Measurements from ENCODE around the gene NRCAM.
A peak's percentile ranks its signal among the peaks of the same experiment; 100 is the strongest.

Gene NRCAM

DNA sequence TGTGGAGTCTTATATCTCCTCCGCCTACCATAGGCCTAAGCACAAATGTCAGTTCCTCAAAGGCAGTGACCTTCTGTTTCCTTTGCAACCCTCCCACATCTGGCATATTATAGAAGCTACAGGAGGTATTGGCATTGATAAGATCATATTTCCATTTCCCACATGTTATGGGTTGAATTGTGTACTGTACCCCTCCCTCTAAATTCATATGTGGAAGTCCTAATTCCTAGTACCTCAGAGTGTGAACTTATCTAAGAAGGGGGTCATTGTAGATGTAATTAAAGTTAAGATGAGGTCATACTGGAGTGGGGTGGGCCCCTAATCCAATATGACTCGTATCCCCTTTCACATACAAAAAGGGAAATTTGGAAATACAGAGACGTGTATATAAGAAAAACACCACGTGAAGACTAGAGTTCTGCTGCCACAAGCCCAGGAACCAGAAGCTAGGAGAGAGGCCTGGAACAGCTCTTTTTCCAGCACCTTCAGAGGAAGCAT is 320.0 kb downstream of the NRCAM start:
- DNase-seq = peak; percentile 97
- in situ Hi-C loops (cut with MboI; ENCODE audit: low pct_unique_long_range_greater_than_20kb, low sequenced_read_pairs) = no loop called here

DNA sequence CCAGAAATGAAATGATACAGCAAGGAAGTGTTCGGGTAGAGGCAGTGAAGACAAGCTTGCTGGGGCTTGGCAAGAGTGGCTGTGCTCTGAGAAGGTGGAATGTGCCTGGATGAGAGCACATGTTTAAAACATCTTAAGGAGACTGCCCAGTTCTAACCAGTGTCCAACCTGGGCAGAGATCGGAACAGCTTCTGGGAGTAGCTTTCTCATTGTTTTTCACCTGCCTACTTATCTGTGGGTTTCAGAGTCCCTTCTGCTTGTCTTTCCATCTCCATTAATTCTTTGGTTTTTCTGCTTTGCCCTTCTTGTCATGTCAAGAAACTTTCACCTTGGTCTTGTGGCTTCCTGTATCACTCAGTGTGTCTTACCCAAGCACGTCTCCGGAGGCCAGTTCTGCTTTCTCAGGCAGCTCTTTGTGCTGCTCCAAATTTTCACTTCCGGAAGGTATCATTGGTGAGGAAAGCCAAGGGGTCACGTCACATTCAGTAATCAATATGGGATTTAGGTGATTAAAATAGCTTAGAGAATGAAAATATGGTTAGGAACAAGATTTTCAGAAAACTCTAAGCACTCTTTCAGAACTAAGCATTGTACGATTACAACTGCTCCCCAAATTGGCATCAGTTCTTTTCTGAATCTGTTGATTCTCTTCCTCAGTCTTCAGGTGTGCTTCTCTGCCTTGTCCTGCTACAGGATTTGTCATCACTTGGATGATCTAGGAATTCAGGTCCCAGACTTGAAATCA is 320.6 kb downstream of the NRCAM start:
- peak; percentile 95 for DNase-seq
- in situ Hi-C loops (cut with MboI; ENCODE audit: low pct_unique_long_range_greater_than_20kb, low sequenced_read_pairs) = no loop called here

- in situ Hi-C loops (cut with MboI; ENCODE audit: low pct_unique_long_range_greater_than_20kb, low sequenced_read_pairs) = no loop called here
- no peak for DNase-seq
These were observed 321.8 kb downstream of the NRCAM start for GRCh38 chr7:108134486-108134885.

DNA sequence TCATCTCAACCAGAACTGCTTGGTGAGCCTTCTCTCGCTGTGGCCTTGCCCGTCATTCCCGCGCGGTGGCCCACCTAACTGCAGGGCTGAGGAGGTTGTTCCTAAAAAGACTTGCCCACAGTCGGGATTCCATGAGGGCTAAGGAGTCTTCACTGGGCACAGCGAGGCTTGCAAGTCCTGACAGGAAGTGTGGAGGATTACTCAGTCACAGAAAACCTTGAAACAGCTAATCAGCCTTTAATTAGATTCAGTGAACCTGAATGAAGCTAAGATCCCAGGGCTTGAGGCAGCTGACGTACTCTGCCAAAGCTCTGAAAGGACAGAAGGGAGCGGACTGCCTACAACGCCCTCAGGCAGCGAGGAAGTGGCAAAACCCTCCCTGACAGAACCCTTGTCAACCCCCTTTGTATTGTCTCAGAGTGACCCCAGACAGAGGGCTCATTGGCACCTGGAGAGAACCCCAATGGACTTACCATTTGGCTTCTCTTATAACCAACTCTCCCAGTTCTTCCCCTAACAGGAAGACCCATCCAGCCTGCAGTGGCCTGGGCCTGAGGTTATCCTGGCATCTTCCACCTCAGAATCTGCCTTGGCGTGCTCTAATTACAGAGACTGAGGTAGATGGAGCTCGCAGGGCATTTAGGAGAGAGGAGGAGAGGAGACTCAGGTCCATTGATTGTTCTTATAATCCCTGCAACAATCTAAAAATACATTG is 323.5 kb downstream of the NRCAM start:
- in situ Hi-C loops (cut with MboI; ENCODE audit: low pct_unique_long_range_greater_than_20kb, low sequenced_read_pairs) = no loop called here
- DNase-seq = peak; percentile 42

- in situ Hi-C loops (cut with MboI; ENCODE audit: low pct_unique_long_range_greater_than_20kb, low sequenced_read_pairs) = no loop called here
- no peak for DNase-seq
These were observed 326.0 kb downstream of the NRCAM start, which contains the start of gene LAMB4 for GRCh38 chr7:108130261-108130660. Gene LAMB4 (minus strand): TSS chr7:108130361. CDS start chr7:108123164, 7,197 bp downstream.

GRCh38 chr7:108129018-108129965 is 326.9 kb downstream of the NRCAM start:
- no peak for DNase-seq
- in situ Hi-C loops (cut with MboI; ENCODE audit: low pct_unique_long_range_greater_than_20kb, low sequenced_read_pairs) = no loop called here

GRCh38 chr7:108128514-108128913 is 327.7 kb downstream of the NRCAM start:
- in situ Hi-C loops (cut with MboI; ENCODE audit: low pct_unique_long_range_greater_than_20kb, low sequenced_read_pairs) = no loop called here
- DNase-seq = no peak

DNA sequence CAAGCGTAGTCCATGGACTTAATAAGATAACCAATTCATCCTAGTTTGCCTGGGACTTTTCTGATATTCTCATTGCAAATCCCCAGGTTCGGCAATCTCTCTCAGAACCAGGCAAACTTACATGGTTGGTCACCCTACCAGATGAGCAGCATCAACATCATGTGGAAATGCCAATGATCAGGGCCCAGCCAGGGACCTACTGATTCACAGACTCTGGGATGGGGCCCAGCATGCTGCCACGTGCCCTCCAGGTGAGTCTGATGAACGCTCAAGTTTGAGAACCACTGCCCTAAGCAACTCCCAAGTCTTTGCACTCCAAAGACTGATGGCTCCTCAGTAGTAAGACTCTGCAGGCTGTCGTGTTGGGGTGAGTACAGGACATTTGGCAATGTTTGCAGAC is 328.8 kb downstream of the NRCAM start:
- in situ Hi-C loops (cut with MboI; ENCODE audit: low pct_unique_long_range_greater_than_20kb, low sequenced_read_pairs) = no loop called here

GRCh38 chr7:108124820-108125219 is 331.4 kb downstream of the NRCAM start:
- in situ Hi-C loops (cut with MboI; ENCODE audit: low pct_unique_long_range_greater_than_20kb, low sequenced_read_pairs) = no loop called here
- no peak for DNase-seq

More for the DNA sequence above, 328.8 kb downstream of the NRCAM start:
- DNase-seq = no peak

GRCh38 chr7:108122181-108122580 is 334.1 kb downstream of the NRCAM start:
- DNase-seq = no peak
- in situ Hi-C loops (cut with MboI; ENCODE audit: low pct_unique_long_range_greater_than_20kb, low sequenced_read_pairs) = no loop called here

- no peak for DNase-seq
- in situ Hi-C loops (cut with MboI; ENCODE audit: low pct_unique_long_range_greater_than_20kb, low sequenced_read_pairs) = no loop called here
These were observed 335.3 kb downstream of the NRCAM start for GRCh38 chr7:108120933-108121332.

- in situ Hi-C loops (cut with MboI; ENCODE audit: low pct_unique_long_range_greater_than_20kb, low sequenced_read_pairs) = no loop called here
- no peak for DNase-seq
These were observed 336.0 kb downstream of the NRCAM start for GRCh38 chr7:108120196-108120595.

GRCh38 chr7:108118959-108119358 is 337.3 kb downstream of the NRCAM start:
- in situ Hi-C loops (cut with MboI; ENCODE audit: low pct_unique_long_range_greater_than_20kb, low sequenced_read_pairs) = no loop called here
- no peak for DNase-seq

- peak; percentile 65 for DNase-seq
- in situ Hi-C loops (cut with MboI; ENCODE audit: low pct_unique_long_range_greater_than_20kb, low sequenced_read_pairs) = no loop called here
These were observed 342.0 kb downstream of the NRCAM start for GRCh38 chr7:108114117-108114841.

- in situ Hi-C loops (cut with MboI; ENCODE audit: low pct_unique_long_range_greater_than_20kb, low sequenced_read_pairs) = no loop called here
- no peak for DNase-seq
These were observed 343.6 kb downstream of the NRCAM start for GRCh38 chr7:108112683-108113082.

GRCh38 chr7:108109221-108109908 is 346.9 kb downstream of the NRCAM start:
- peak; percentile 49 for DNase-seq
- in situ Hi-C loops (cut with MboI; ENCODE audit: low pct_unique_long_range_greater_than_20kb, low sequenced_read_pairs) = no loop called here

- DNase-seq = no peak
- in situ Hi-C loops (cut with MboI; ENCODE audit: low pct_unique_long_range_greater_than_20kb, low sequenced_read_pairs) = no loop called here
These were observed 348.1 kb downstream of the NRCAM start for GRCh38 chr7:108108131-108108530.

GRCh38 chr7:108104324-108104723 is 351.9 kb downstream of the NRCAM start:
- in situ Hi-C loops (cut with MboI; ENCODE audit: low pct_unique_long_range_greater_than_20kb, low sequenced_read_pairs) = no loop called here
- DNase-seq = no peak
